Ovary (tissue), 9 donors: ENCODE results near the gene ZNF658. TPM values are rescaled to one million over a fixed set of nuclear protein-coding genes. Genes with fewer than 3 reads are reported as not detected.
"Not testable (repeated sequence)": the region's sequence is repeated elsewhere in the genome, so short reads cannot be mapped to it uniquely, and the experiment has no call there.

Experiments used
- DNase-seq, 5 donors: peaks; one replicate each; pipeline ENCODE4 v3.0.0-alpha.2; 2019 to 2020
- H3K27ac ChIP-seq, 2 donors: fragments of 200-600 bp; one replicate each; pipeline versions ENCODE4 v1.5.1 to v1.8.0; 2019 to 2022
- H3K27me3 ChIP-seq: fragments of 200-600 bp; one replicate; pipeline ENCODE4 v1.8.0; 2022
- H3K36me3 ChIP-seq: fragments of 200-600 bp; sonication (generic); one replicate; pipeline ENCODE4 v1.5.1; 2019
- H3K4me1 ChIP-seq: one replicate; pipeline ENCODE4 v1.8.1; 2013; ENCODE audit warnings: mild to moderate bottlenecking, moderate library complexity; ENCODE audit not compliant: insufficient read depth
- H3K4me3 ChIP-seq: fragments of 200-600 bp; sonication (generic); one replicate; pipeline ENCODE4 v1.5.1; 2017
- H3K9me3 ChIP-seq, 2 donors: fragments of 200-600 bp in 1 of 2; sonication (generic) in 1 of 2; one replicate each; pipeline versions ENCODE4 v1.5.1 to v1.8.1; 2013 to 2019; ENCODE audit warnings: mild to moderate bottlenecking in 1 of 2, moderate library complexity in 1 of 2
- WGBS, 3 donors: extraction: QIAGEN DNeasy Blood & Tissue Kit in 1 of 3; methylation state at CpG; one replicate each; pipeline versions ENCODE4 v1.1.5 to v1.1.7; 2013 to 2017; 5-methylcytosine and 5-hydroxymethylcytosine counted together
- intact Hi-C, 4 donors: fragments of 100-400 bp; cut with DNase I; formaldehyde crosslinking; loops; one replicate each; pipeline versions ENCODE4 v1.11.0 to v1.15.1; 2022 to 2023
- polyA plus RNA-seq, 2 donors: library from polyadenylated mRNA; stranded (reverse); fragments of 200-250 nt in 1 of 2; fragments of 350-450 nt in 1 of 2; fragmentation: Illumina TruSeq in 1 of 2; extraction: RNeasy Lipid Tissue Mini Kit (QIAGEN cat#74804) in 1 of 2; gene quantifications; one replicate each; pipeline ENCODE4 v1.2.3, GENCODE V29; 2013 to 2014
- small RNA-seq: library from RNA; depleted of rRNA; stranded (forward); fragments of <200 nt; gene quantifications from one replicate; pipeline ENCODE3, GENCODE V24; 2016
- total RNA-seq, 7 donors: library from RNA; depleted of rRNA in 2 of 7; stranded (reverse); fragments of >200 nt in 2 of 7; fragmentation: NEBNext Ultra II Directional in 3 of 7; extraction: Animal tissue kit (Norgen Biotek cat#: 25700) in 3 of 7; gene quantifications; one replicate each; pipeline versions ENCODE4 v1.1.0 to v1.2.4, GENCODE V29; 2016 to 2023
- donor health status: DM: no; HTN: no; CAD: no; lungs with moderate emphysema.
- donor health status: DM: no; HTN: no; CAD: no.
- donor health status: Bipolar disorder and iron deficiency.
- donor health status: DM: yes; HTN: yes; CAD: no.
- donor health status: DM: no; HTN: no; CAD: no.
- donor health status: DM: yes; HTN: yes; CAD: no.

Gene ZNF658
- total and polyA plus RNA-seq, 9 donors, result 3.1 to 11.7 (median 7.2) TPM

GRCh38 chr9:66938322-66938721 is 37.8 kb downstream of the ZNF658 start:
- H3K27ac ChIP-seq, H3K36me3 ChIP-seq, DNase-seq, intact Hi-C loops, H3K27me3 ChIP-seq, H3K4me1 ChIP-seq, H3K4me3 ChIP-seq, H3K9me3 ChIP-seq: not testable (repeated sequence)
- 76 to 82% (median 78%) methylated on average over 4 to 5 of the region's 5 CpGs for WGBS, 3 donors

DNA sequence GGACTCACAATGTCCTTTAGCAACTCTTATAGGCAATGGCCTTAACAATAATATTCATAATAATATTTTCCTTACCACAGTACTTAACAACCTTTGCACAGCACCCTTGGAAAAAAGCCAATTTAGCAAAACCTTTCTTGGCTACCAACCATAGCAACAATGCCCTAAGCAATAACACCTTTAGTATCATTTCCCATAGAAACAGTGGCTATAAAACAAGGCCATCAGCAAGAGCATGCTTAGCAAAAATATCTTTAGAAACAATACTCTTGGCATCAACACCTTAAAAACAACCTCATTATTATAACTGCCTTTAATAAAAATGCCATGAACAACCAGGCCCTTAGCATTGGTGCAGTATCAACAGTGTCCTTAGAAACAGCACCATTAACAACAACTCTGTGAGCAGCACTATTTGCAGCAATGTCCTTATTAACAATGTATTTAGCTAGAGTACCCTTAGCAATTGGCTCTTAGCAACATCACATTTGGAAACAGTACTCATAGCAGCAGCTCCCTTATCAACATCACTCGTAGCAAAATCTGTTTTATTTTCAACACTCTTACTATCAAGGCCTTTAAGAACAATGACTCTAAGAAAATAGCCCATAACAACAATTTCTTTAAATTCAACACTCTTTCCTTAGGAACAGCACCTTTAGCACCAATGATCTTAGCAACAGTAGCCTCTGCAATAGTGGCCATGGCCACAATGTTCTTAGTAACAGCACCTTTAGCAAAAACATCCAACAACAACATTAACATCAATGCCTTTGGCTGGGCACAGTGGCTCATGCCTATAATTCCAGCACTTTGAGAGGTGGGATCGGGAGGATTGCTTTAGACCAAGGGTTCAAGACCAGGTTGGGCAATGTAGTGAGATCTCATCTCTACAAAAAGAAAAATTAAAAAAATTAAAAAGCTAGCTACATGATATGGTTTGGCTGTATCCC is 39.6 kb downstream of the ZNF658 start:
- H3K4me3 ChIP-seq, H3K4me1 ChIP-seq, H3K9me3 ChIP-seq, H3K27me3 ChIP-seq, H3K27ac ChIP-seq, DNase-seq, intact Hi-C loops, H3K36me3 ChIP-seq: not testable (repeated sequence)
- 23 to 57% (median 44%) methylated on average over 1 of the region's 2 CpGs for WGBS, 3 donors

DNA sequence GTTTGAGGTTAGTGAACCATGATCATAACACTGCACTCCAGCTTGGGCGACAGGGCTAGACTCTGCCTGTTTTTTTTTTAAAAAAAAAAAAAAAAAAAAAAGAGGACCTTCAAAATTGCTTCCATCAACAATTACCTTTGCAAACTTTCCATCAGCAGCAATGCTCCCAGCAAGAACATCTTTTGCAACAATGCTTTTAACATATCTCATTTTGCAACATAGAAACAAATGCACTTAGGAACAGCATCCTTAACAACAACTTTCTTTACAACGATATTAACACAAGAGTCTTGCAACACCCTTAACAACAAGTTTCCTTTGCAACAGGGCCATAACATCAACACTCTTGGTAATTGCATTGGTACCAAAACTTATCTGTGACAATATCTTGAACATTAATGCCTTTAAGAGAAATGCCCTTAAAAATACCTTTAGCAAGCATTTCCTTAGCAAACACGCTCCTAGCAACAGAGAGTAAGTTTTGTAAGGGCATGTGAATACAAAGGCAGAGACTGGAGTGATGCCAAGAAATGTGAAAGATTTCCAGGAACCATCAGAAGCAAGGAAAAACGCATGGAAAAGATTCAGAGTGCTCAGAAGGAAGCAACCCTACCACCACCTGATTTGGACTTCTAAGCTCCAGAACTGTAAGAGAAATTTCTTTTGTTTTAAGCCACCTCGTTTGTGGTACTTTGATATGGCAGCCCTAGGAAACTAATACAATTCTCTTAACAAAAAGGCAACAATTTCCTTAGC is 42.1 kb downstream of the ZNF658 start:
- H3K27ac ChIP-seq, H3K9me3 ChIP-seq, H3K36me3 ChIP-seq, DNase-seq, H3K4me3 ChIP-seq, H3K4me1 ChIP-seq, intact Hi-C loops, H3K27me3 ChIP-seq: not testable (repeated sequence)
- WGBS, 3 donors, result 52 to 61% (median 57%) methylated on average over 5 of the region's 5 CpGs

- H3K27me3 ChIP-seq, H3K27ac ChIP-seq, H3K4me1 ChIP-seq, intact Hi-C loops, H3K4me3 ChIP-seq, H3K9me3 ChIP-seq, H3K36me3 ChIP-seq, DNase-seq: not testable (repeated sequence)
- WGBS, 3 donors, result 89 to 98% (median 92%) methylated on average over 9 to 11 of the region's 11 CpGs
These were observed 52.1 kb downstream of the ZNF658 start for GRCh38 chr9:66952576-66952975.

Small RNA genes lying within 50 kb of the gene (small RNA-seq; reads per million reads assigned to genes)
- not detected for gene AL353770.2

Other genes starting within 250 kb of the ZNF658 start
- gene SPATA31A3, start 91.8 kb downstream of the ZNF658 start, total RNA-seq, result not detected
- not detected for gene SPATA31A3, start 91.8 kb downstream of the ZNF658 start, polyA plus RNA-seq